ENCODE results near the gene PRRX2.

- TF ChIP-seq FOXP2 (optimal IDR thresholded peaks at IDR 0.05; ENCODE audit: borderline replicate concordance, extremely low read depth, extremely low read length, insufficient read depth) (no peak), POLR2AphosphoS5 (IDR thresholded peaks at IDR 0.05; ENCODE audit: low read depth, low read length) (no peak)
Measured at GRCh38 chr9:129661029-129661428, 4.4 kb upstream of the PRRX2 start.

Measured in PFSK-1 (cell line).